ENCODE measurements around the gene TMED9. TPM values are rescaled to one million over a fixed set of nuclear protein-coding genes. Genes with fewer than 3 reads are reported as not detected.

TMED9 gene
- total and polyA plus RNA-seq, 2 donors (not counting 3 experiments of a cell fraction or from before 2014, with no cell fraction given) = 291 to 331 TPM

DNA sequence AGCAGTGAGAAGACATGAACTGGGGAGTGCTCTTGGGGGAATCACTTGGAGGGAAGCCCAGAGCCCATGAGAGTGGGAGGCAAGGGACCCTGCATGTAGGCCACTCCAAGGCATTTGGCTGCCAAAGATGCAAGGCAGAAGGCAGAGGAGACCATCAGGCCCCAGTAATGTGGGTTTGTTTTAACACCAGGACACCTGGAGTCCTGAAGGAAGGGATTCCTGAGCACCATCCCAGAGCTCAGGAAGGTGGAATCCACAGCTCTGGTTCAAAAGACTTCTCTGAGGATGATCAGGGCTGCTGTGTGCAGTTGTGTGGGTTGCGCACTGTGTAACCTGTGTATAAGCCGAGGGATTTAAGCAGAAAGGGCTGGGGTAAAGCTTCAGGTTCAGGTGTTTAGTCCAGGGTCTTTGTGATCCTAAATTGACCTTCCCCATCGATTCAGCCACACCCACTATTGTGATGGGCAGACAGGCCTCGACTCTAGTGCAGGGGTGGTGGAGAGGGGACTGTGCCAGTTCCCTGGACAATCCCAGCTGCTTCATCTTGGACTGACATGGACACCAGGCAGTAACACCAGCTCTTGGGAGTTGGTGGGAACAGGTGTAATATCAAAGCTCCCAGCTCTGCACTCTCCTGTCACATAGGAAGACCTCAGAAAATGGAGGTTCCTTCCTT lies 18.9 kb downstream of the TMED9 start:
- no peak for FAIRE-seq

DNA sequence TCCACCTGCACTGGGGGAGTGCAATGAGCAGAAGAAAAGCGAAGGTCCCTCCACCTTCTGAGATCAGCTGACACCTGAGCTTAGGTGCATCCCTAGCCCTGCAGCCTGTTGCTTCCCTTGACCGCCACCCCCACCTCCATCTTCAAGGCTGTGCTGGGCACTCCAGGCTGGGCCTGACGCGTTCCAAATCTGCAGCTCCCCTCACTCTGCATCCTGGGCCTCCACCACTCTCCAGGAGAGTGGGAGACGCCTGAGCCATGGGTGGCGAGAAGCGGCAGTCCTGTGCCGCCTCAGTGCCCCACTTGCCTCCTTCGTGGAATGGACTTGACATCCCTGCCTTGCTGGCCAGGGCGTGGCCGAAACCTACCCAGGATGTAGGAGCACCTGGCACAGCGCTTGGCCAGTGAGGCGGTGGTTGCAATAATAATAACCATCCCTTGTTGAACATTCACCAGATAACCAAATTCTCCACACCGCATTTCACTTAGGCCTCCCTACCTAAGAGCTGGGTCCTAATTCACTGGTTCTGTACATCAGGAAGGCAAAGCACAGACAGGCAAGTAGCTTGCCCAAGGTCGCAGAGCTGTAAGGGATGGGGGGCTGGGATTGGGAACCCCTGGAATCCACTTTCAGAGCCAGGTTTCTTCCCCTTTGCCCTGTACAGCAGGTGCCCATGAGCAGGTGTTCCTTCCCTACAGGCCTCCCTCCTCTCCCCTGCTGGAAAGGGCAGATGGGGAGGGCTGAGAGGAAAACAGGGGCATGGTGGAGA lies 19.6 kb downstream of the TMED9 start:
- no peaks in the 10 kb centered on the region for H3K79me2 ChIP-seq (ENCODE audit: control insufficient read depth, insufficient read depth, low read length)
- H3K9ac ChIP-seq (replicated peaks; ENCODE audit: extremely low read depth, insufficient read depth, low read length) = no peak overlapping the region
- H3K9me3 ChIP-seq (replicated peaks; ENCODE audit: control insufficient read depth, insufficient read depth, low read length) = no peaks in the 10 kb centered on the region
- no peaks in the 10 kb centered on the region for H4K20me1 ChIP-seq (replicated peaks; ENCODE audit: control insufficient read depth, extremely low read depth, insufficient read depth, low read length)
- no peak overlapping the region for H3K4me2 ChIP-seq (ENCODE audit: insufficient read depth, low read length)
- FAIRE-seq = no peak
- ChIA-PET CTCF (no interaction called here), POLR2A (no interaction called here)
- no peaks in the 10 kb centered on the region for H3K4me1 ChIP-seq (ENCODE audit: control insufficient read depth, extremely low read depth, insufficient read depth, low read length)
- dilution Hi-C loops (cut with MboI; ENCODE audit: extremely low pct_ligation_motif_present, low sequenced_read_pairs) (no loop called here), intact Hi-C loops (cut with micrococcal nuclease) (no loop called here)
- no peaks in the 10 kb centered on the region for H3K9me1 ChIP-seq (replicated peaks; ENCODE audit: control insufficient read depth, extremely low read depth, insufficient read depth, low read length)
- no peaks in the 10 kb centered on the region for H3K27me3 ChIP-seq (ENCODE audit: control insufficient read depth in 2 of 2, insufficient read depth in 2 of 2, low read length in 2 of 2)
- no peak overlapping the region for H2AFZ ChIP-seq (ENCODE audit: low read depth, low read length)
- no peak overlapping the region for H3K27ac ChIP-seq (ENCODE audit: insufficient read depth, low read depth, low read length)
- no peak overlapping the region for H3K4me3 ChIP-seq (replicated peaks in 1 of 3; ENCODE audit: insufficient read depth in 1 of 3, low read depth in 1 of 3, low read length in 3 of 3)
- DNase-seq (ENCODE audit: low read depth, low spot score) = no peak
- H3K36me3 ChIP-seq (ENCODE audit: control insufficient read depth in 2 of 2, extremely low read depth in 1 of 2, insufficient read depth in 2 of 2, low read length in 2 of 2) = peaks cover 0 to 6% of the 10 kb centered on the region in 2 experiments
- BruUV-seq (replicated peaks) = no TSS peak
- TF ChIP-seq JUN (IDR thresholded peaks at IDR 0.05; ENCODE audit: borderline replicate concordance, insufficient read depth, insufficient read length, low read depth) = no peak

More for the DNA sequence above, 18.9 kb downstream of the TMED9 start:
- no TSS peak for BruUV-seq (replicated peaks)
- Histone ChIP-seq H3K9ac (replicated peaks; ENCODE audit: extremely low read depth, insufficient read depth, low read length) (no peak overlapping the region), H3K9me1 (replicated peaks; ENCODE audit: control insufficient read depth, extremely low read depth, insufficient read depth, low read length) (no peaks in the 10 kb centered on the region), H3K4me1 (ENCODE audit: control insufficient read depth, extremely low read depth, insufficient read depth, low read length) (no peaks in the 10 kb centered on the region), H4K20me1 (replicated peaks; ENCODE audit: control insufficient read depth, extremely low read depth, insufficient read depth, low read length) (no peaks in the 10 kb centered on the region), H3K36me3 (ENCODE audit: control insufficient read depth in 2 of 2, extremely low read depth in 1 of 2, insufficient read depth in 2 of 2, low read length in 2 of 2) (peaks cover 0 to 6% of the 10 kb centered on the region in 2 experiments), H3K27ac (ENCODE audit: insufficient read depth, low read depth, low read length) (no peak overlapping the region), H3K9me3 (replicated peaks; ENCODE audit: control insufficient read depth, insufficient read depth, low read length) (no peaks in the 10 kb centered on the region), H2AFZ (ENCODE audit: low read depth, low read length) (no peak overlapping the region), H3K4me3 (replicated peaks in 1 of 3; ENCODE audit: insufficient read depth in 1 of 3, low read depth in 1 of 3, low read length in 3 of 3) (no peak overlapping the region), H3K27me3 (ENCODE audit: control insufficient read depth in 2 of 2, insufficient read depth in 2 of 2, low read length in 2 of 2) (no peaks in the 10 kb centered on the region), H3K79me2 (ENCODE audit: control insufficient read depth, insufficient read depth, low read length) (no peaks in the 10 kb centered on the region), H3K4me2 (ENCODE audit: insufficient read depth, low read length) (no peak overlapping the region)
- dilution Hi-C loops (cut with MboI; ENCODE audit: extremely low pct_ligation_motif_present, low sequenced_read_pairs) = no loop called here
- no peak for TF ChIP-seq JUN (IDR thresholded peaks at IDR 0.05; ENCODE audit: borderline replicate concordance, insufficient read depth, insufficient read length, low read depth)
- TF ChIP-seq EZH2 (IDR thresholded peaks at IDR 0.05; ENCODE audit: borderline replicate concordance, low read depth, low read length, severe bottlenecking) = no peak
- TF ChIP-seq POLR2AphosphoS5 (IDR thresholded peaks at IDR 0.05; ENCODE audit: insufficient read depth, low read depth, low read length) = peak; percentile 17
- no peak for TF ChIP-seq MAX (IDR thresholded peaks at IDR 0.05; ENCODE audit: insufficient read depth, insufficient read length)
- CTCF ChIA-PET = no interaction called here
- intact Hi-C loops (cut with micrococcal nuclease) = no loop called here
- DNase-seq (ENCODE audit: low read depth, low spot score) = no peak
- POLR2A ChIA-PET = no interaction called here
